Hippocampal formation (tissue), 2 donors: ENCODE measurements around the gene FIGNL2.
"Not testable (repeated sequence)": the region's sequence is repeated elsewhere in the genome, so short reads cannot be mapped to it uniquely, and the experiment has no call there.

Source experiments
- DNase-seq, 2 donors: peaks; one replicate each; lab custom pipeline; 2025; lab: John Stamatoyannopoulos, UW

The FIGNL2 gene

DNA sequence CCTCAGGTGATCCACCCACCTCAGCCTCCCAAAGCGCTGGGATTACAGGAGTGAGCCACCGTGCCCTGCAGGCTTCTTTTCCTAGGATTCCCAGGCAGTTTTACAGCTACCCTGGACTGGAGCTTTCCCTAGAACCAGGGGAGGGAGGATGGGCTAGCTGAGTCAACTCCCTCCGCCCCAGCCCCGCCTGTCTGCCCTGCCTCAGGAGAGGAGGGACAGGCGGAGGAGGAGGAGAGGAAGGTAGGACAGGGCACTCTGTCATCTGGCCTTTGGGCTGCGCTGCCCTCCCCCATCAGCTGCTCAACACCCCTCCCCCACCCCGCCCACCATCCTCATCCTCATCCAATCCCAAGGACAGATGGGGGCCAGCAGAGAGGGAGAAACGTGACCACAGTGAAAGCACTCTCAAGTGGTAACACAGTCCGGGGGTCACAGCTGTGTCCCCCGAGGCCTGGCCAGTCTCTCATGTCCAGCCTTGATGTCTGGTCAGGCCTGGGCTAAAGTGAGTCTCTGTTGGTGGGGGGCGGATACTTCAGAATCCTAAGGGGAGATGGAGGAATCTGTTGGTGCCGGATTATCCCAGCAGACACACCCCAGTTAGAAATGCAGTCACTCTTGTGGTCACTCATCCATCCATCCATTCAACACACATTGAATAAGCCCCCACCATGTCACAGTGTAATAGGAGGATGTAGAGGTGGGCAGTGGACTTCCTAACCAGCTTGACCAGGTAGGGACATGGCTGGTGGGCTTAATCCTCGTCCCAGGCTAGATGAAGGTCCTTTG, 12.3 kb downstream of the FIGNL2 start:
- DNase-seq, result no peak

DNA sequence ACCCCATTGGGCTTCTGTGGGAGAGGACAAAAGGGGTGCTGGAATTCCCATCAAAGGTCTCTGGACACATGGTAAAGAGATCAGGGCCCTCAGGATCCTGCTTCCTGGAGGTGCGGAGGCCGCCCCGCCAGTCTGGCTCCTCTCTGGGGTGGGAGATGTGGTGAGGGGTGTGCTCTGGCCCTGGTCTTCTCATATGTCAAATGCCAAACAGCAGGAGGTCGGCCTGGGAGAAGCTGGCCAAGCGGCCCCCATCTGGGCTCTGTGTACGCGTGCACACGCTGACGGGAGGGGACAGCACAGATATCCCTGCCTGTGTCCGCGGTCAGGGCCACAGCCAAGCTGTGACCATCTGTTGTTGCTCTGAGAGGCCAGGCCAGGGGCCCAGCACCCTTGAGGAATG, 14.1 kb downstream of the FIGNL2 start:
- DNase-seq, result no peak

DNA sequence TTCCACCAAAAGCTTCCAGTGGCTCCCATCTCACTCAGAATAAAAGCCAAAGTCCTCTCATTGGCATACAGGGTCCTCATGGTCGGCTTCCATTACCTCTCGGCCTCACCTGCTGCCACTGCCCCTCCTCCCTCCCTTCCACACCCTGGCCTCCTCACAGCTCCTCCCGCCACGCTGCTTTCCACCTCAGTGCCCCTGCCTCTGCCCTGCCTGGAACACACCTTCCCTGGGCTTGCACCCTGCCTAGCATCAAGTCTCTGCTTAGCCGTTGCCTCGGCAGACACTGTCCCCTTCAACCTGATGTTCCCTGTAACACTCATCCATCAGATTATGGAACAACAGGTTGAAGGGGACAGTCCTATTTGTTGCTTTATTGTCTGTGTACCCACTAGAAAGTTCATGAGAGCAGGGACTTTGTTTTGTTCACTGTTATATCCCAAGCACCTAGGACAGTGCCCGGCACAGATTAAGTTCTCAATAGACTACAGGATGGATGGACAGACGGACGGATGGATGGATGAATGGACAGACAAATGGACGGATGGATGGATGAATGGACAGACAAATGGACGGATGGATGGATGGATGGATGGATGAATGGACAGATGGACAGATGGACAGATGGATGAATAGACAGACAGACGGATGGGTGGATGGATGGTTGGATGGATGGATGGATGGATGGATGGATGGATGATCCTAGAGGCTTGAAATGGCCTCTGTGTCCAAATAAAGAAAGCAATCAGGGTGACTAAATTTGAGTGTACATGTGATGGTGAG, 14.9 kb downstream of the FIGNL2 start:
- no peak for DNase-seq

DNA sequence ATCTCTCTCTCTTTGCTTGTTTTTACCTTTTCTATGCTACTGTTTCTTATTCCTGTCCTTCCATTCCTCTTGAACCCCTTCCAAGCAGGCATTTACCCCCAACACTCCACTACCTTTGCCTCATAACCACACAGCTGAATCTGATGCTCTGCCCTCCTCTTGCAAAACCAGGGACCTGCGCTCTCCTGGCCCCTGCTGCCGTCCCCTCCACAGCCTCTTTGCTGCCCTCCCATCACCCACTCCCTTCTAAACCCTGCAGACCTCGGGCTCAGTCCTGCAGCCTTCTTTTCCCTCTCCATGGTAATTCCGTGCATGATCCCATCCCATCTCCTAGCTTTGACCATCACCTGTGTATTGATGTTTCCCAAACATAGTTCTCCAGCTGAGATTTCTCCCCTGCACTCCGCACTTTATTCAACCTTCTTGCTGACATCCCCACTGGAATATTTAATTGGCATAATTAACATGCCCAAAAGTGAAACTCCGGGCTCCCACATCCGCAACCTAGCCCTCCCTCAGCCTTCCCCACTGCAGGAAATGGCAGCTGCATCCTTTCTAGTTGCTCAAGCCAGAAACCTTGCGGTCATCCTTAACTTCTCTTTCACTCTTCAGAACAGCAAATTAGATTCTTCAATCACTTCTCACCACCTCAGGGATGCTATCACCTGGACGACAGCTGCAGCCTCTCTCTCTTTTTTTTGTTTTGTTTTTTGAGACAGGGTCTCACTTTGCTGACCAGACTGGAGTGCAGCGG, 16.0 kb downstream of the FIGNL2 start:
- no peak for DNase-seq

DNA sequence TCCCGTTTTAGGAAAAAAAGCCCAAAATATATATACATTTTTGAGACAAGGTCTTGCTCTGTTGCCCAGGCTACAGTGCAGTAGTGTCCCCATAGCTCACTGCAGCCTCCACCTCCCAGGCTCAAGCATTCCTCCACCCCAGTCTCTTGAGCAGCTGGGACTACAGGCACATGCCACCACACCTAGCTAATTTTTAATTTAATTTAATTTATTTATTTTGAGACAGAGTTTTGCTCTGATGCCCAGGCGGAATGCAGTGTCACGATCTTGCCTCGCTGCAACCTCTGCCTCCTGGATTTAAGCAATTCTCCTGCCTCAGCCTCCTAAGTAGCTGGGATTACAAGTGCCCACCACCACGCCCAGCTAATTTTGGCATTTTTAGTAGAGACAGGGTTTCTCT, 16.7 kb downstream of the FIGNL2 start:
- DNase-seq, result not testable (repeated sequence)

DNA sequence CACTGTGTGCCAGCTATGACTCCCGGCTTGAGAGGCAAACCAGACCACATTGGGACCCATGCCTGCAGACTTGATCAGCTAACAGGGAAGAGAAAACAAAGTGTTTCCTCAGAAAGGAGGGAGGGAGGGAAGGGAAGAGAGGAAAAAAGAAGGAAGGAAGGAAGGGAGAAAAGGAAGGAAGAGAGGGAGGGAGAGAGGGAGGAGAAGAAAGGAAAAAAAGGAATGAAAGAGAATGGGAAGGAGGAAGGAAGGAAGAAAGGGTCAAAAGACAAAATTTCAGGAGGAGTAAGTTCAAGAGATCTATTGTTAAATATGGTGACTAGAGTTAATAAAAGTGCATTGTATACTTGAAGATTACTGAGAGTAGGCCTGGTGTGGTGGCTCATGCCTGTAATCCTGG, 18.9 kb downstream of the FIGNL2 start:
- no peak for DNase-seq

DNA sequence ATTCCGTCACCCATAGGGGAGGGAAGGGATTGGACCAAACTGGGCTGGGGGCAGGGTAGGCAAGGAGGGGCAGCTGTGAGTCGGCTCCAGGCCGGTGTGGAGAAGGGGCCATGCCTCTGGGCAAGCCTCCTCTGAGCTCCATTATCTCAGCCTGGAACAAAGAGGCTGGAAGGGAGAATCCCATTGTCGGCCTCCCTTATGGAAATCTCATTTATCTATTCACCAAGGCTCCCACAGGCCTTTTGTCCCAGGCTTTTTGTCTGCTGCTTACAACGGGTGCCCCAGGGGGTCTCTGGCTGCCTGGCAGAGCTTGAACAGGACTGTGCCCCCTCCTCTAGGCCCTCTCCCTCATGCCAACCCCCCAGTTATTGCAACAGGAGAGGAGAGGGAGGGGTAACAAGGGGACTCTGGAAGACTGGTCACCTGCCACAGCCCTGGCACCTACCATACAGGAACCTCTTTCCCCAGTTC, 19.5 kb downstream of the FIGNL2 start:
- no peak for DNase-seq

DNA sequence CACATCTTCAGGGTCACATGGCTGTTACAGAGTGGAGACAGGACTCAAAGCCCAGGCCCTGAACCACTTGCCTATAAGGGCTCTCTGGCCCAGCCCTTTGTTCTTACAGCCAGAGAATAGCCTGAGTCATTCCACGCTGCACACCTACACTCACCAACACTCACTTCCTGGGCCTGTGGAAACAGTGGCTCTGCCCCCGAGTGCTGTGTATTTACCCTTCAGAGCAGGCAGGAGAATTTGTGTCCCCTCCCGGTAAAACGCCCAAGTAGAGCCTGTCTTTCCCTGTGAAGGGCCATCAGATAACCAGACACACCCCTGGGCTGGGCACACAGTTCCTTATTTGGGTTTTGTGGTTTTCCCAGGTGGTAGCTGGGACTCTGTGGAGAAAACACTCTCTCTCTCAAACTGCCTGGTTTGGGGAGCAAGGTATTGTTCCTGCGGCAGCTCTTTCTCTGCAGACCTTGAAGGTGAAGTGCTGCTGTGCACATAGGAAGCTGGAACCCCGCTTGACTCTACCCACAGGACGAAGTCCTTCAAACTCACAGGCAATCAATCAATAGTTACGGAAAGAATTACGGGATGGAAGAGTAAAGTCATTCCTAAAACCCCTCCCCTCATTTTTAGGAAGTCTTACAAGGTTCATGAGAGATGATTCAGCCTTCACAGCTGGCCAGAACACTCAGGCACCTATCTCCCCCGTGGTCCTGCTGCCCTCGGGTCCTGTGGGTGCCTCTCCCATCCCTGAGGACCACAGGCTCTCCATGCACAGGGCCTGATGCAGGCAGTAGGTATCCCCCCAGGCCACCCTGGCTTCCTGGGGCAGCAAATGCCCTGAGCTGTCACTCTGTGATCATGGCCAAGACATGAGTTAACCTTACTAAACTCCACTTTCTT, 20.3 kb downstream of the FIGNL2 start:
- DNase-seq, result no peak

DNA sequence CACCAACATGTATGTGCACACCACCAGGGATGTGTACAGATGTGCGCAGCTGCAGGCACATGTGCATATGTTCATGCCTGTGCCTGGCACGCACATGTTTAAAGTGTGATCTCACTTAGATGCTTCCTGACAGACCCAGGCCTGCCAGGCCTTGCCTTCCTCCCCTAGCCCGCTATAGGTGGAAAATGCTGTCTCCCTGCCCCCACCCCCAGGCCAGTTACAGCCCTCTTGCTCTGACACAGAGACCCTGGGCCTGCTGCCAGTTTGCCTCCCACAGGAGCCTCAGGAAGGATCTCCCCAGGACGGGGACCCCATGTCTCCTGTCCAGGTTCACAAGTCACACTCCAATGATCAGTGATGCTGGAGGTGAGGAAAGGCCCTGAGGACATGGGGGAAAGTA, 21.6 kb downstream of the FIGNL2 start:
- no peak for DNase-seq

DNA sequence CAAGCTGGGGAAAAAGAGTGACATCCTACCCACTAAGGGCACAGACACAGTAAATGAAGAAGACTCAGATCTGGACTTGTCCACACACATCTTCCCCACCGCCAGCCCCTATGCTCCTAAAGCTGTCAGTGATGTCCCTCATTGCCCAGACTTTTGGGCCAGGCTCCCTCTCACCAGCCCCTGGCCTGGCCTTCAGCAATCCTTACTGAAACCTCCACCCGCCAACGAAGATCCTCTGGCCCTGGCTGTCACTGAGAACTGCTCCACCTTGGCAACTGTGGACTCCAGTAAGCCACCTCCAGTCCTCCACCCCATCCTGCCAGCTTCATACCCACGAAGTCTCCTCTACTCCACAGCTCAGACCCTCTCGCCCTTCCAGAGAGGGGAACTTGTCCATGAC, 23.3 kb downstream of the FIGNL2 start:
- no peak for DNase-seq

DNA sequence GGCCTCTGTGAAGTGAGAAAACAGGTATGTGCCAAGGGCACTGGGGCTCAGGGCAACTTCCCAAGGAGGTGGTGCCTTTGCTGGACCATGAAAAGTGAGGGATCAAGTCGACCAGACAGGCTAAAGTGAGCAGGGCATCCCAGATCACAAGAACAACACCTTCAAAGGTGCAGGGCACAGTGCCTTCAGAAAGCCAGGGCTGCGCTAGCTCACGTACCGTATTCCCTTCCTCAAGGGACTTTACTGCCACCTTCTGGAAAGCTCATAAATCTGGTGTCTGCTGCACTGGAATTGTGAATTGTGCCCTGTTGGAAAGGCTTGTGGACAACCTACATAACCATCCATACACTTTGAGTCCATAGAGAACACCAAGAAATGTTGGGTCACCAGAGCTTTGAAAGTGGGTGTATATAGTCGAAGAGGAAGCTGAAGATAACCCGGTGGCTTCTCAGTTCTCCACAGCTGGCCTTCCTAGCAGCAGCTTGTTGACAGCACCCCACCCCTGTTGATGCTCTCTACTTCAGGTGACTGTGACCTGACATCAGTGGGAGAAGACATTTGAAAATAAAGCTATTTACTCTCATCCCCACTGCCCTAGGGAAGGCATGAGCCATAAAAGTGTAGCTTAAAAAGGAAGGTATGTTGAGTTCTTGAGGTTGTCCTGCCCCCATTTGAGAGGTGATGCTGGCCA, 24.5 kb downstream of the FIGNL2 start:
- peak; percentile 19 to 70 for DNase-seq

DNA sequence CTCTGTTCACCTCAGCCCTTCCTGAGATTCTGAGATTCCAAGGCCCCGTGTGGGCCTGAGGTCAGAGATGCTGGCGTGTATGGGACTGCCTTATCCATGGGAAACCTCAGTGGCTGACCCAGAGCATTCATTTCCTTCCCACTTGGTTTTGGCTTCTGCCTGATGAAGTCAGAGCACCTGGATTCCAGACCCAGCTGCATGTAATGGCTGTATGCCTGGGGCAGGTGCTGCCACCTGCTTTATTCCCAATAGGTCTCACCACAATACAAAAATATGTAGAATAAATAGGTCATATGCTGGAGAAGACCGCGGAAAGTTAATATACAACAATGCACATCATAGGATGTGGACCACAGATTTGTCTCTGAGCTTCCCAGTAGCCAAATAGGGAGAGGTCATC, 25.6 kb downstream of the FIGNL2 start:
- DNase-seq, result no peak

DNA sequence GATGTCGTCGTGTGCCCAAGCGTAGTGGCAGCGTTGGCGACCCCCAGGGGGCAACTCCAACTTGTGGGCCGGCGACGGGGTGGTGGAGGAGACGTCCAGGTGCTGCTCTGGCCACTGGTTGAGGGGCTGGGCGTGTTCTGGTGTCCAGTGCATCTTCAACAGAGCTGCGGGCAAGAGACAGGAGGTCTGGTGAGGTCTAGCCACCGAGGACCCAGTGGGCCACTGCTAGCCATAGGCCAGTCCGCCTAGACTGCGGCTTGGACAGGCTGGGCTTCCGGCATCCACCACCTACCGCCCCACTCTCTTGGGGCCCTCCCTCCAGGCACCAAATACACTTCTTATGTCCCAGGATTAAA, 26.3 kb downstream of the FIGNL2 start:
- no peak for DNase-seq

DNA sequence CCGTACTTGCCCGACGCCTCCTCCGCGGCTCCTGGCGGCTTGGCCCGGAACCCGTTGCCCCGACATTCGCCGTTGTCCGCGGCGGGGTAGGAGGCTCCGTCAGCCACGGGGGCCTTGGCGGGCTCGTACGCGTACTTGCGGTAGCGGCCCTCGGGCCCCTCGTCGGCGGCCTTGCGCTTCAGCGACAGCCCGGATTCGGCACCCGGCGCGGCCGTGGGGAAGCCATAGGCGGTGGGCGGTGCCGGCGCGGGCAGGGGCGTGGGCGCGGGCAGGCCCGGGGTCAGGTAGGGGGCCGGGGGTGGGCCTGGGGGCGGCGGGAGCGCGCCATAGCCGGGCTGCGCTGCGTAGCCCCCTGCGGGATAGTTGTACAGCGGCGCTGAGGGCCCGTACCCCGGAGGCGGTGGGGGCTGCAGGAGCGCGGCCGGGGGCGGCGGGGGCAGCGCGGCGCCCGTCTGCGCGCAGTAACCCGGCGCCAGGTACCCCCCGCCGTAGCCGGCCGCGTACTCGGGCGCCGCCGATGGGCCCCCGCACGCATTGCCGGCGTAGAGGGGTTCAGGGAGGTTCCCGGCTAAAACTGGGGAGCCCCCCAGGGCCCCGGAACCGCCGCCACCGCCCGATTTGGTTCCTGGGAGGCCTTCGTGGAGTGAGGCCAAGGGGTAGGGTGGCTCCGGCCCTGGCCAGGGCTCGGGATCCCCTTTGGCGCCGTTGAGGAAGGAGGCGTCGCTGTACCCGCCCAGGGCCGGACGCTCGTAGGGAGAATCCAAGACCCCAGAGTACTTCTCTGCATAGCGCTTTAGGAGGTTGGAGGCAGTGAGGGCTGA, 26.9 kb downstream of the FIGNL2 start:
- no peak for DNase-seq

DNA sequence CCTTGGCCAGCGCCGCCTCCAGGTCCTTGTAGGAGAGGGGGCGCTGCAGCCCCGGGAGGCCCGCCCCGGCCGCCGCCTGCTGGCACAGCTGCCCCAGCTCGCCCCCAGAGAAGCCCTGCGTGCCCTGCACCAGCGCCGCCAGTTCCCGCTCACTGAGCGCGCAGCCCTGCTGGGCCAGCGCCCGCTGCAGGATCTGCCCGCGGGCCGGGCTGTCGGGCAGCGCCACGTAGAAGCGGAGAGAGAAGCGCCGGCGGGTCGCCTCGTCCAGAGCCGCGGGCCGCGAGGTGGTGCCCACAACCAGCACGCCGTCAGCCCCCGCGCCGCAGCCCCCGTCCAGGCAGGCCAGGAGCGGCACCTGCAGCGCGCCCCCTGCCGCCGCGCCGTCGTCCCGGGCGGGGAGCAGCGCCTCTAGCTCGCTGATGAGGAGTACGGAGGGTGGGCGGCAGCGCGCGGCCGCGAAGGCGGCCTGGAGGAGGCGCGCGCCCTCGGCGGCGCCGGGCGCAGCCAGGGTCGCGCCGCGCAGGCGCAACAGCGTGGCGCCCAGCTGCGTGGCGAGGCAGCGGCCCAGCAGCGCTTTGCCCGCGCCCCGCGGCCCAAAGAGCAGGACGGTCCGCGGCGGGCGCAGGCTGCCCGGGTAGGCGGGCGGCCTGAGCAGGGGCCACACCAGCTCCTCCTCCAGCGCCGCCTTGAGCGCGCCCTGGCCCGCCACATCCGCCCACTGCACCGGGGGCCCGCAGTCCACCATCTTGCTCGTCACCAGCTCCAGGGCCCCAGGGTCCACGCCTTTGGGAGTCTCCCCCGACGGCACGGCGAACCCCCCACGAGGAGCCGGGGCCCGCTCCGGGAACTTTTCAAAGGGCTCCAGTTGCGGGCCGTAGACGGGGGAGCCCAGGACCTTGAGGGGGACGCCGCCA, 27.7 kb downstream of the FIGNL2 start:
- peak; percentile 49 to 64 for DNase-seq

DNA sequence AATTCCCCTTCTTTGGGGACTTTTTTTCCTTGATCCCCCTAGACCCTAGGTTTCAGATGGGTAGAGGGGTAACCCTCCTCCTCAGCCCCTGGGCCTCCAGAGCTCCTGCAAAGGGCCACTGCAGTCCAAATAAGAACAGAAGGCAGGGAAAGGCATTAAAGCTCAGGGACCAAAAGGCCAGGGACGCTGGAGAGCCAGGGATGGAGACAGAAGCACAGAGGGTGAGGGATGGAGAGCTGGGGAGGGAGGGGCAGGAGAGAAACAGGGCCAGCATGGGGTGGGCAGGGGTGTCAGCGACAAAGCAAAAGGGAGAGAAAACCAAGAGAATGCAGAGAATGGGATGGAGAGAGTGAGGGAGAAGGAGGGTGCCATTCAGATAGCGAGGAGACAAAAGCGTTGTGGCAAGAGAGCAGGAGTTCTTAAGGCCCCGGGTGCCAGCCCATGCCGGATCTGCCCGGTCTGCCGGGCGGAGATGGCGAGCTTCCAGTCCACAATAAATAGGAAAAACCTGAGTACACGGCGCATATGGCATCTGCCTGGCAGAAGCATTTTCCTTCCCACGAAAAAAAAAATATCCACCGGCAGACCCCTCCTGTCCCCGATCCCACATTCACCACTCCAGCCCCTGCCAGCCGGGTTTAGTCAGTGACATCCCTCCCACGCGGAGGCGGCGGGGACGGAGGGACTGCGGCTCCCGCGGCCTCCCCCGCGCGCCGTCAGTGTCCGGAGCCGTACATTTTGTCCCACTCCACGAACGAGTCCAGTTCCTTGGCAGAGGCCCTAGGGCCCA, 28.6 kb downstream of the FIGNL2 start:
- DNase-seq, result no peak

DNA sequence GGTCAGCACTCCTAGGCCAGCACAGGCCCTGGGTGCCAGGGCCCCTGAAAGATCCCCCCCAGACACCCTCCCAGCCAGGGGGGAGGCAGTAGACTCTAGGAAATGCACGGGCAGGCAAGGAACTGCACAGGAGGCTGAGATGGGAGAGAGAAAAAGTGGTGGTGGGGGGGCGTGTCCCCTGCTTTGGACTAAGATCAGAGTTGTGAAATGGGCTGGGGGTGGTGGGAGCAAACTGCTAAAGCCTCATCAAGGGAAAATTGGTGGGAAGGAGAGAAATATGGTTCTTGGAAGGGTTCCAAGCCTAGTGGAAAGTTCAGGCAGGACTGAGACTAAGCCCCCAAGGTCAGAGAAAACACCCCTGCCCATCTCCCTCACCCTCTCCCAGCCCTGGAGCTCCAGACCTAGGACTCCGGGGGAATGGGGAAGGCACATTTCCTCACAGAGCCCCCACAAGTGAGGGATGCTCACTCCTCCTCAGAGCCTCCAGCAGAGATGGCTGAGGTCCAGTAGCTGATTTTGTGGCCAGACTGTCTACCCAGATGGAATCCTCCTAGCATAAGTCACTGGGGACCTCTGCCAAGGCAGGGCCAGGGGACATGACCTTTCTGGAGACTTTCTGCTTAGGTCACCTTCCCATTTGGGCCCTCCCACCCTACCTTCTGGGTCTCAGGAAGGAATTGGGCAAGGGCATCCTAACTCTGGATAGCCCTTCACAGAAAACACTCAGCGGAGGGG, 29.8 kb downstream of the FIGNL2 start:
- no peak for DNase-seq

DNA sequence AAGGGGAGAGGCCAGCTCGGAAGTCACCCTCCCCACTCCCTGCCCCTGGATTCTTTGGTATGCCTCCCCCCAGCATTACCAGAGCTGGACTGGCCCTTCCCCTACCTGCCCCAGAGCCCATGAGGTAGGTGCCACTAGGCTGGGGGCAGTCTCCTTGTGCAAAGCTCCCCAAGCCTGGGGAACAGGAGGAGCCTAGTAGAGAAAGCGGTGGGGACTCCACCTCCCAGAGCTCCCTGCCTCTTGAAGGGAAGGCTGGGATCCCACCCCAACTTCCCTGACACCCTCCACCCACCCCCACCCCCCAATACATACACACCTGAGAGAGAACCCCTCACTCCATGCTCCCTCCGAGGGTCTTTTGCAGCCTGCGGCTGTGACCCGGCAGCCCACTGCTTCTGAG, 30.4 kb downstream of the FIGNL2 start:
- DNase-seq, result no peak
